ENCODE results near the gene DNM3.
A peak's percentile ranks its signal among the peaks of the same experiment; 100 is the strongest.
"Not testable (repeated sequence)": the region's sequence is repeated elsewhere in the genome, so short reads cannot be mapped to it uniquely, and the experiment has no call there.

DNM3 gene
- long read RNA-seq, donor 1, partial matches to known transcripts = 18 of 26 reads
- long read RNA-seq, donor 1, other reads (novel, unspliced or antisense) = 8 of 26 reads
- long read RNA-seq, donor 2, partial matches to known transcripts = 0 of 10 reads
- long read RNA-seq, donor 2, other reads (novel, unspliced or antisense) = 10 of 10 reads
- long read RNA-seq, donor 3, partial matches to known transcripts = 0 of 1 reads
- long read RNA-seq, donor 3, other reads (novel, unspliced or antisense) = 0 of 1 reads
- long read RNA-seq, donor 4, full-length matches to known transcripts = 1 of 25 reads
- long read RNA-seq, donor 4, partial matches to known transcripts = 6 of 25 reads
- long read RNA-seq, donor 4, other reads (novel, unspliced or antisense) = 18 of 25 reads
- long read RNA-seq, donor 5, partial matches to known transcripts = 0 of 2 reads
- long read RNA-seq, donor 5, other reads (novel, unspliced or antisense) = 0 of 2 reads
- long read RNA-seq, donor 6 = 0 reads
- long read RNA-seq, donor 7, partial matches to known transcripts = 0 of 44 reads
- long read RNA-seq, donor 7, other reads (novel, unspliced or antisense) = 44 of 44 reads
- long read RNA-seq, donor 8, partial matches to known transcripts = 23 of 28 reads
- long read RNA-seq, donor 8, other reads (novel, unspliced or antisense) = 5 of 28 reads

DNA sequence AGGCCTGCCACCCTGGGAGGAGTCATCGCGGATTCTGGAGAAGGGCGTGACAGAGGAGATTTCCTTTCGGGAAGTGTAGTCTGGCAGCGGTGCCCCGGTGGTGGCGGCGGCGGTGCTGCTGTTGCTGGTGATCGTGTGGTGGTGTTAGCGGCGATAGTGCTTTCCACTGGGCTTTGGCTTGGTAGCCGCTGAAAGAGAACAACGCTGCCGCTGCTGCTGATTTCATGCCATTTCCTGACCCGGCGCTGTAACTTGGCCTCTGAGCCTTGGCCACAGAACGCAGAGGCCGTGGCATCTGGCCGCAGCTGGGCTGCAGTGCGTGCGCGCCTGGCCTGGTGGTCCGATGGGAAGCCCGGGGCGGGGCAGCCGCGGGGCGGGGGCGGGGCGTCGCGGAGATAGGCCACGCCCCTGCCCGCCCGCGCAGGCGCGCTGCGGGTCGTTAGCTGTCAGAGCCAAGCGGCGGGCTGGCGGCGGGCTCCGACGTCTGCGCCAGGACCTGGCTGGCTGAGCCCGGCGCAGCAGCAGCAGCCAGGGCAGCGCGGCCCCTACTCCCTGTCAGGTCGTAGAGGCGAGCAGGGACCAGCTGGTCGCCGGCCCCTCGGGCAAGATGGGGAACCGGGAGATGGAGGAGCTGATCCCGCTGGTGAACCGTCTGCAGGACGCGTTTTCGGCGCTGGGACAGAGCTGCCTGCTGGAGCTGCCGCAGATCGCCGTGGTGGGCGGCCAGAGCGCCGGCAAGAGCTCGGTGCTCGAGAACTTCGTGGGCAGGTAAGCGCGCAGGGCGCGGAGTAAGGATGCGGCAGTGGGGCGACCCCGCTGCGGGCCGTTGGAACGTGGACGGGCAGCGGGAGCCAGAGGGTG, at the start of gene DNM3:
Gene DNM3, plus strand, starts transcription at position 449 of the 861 bp plus-strand sequence. Its CDS starts 159 bp downstream, at position 608.
- DNase-seq = peak; percentile 87

- no peak for DNase-seq
These were observed 48.5 kb upstream of the DNM3 start for GRCh38 chr1:171792656-171793369.

DNA sequence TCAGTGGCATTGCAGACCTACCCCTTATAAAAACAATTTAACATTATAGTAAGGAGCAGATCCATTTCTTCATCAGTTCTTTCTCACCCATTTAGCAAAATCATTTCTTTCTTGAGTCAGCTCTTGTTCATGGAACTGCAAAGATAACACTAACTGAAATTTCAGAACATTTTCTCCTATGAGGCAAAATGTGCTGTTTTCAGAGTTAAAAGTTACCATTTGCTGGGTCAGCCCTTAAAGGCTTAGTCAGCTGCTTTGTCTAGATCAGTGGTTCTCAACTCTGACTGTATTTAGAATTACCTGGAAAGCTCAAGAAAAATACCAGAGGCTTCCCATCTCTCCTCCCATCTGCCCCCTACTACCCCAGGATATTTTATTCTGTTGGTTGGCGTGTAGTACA, 47.7 kb upstream of the DNM3 start:
- no peak for DNase-seq

- DNase-seq = no peak
These were observed 47.2 kb upstream of the DNM3 start for GRCh38 chr1:171794085-171794484.

- no peak for DNase-seq
These were observed 44.7 kb upstream of the DNM3 start for GRCh38 chr1:171796592-171796991.

- no peak for DNase-seq
These were observed 43.0 kb upstream of the DNM3 start for GRCh38 chr1:171798311-171798710.

- DNase-seq = no peak
These were observed 42.5 kb upstream of the DNM3 start for GRCh38 chr1:171798765-171799164.

DNA sequence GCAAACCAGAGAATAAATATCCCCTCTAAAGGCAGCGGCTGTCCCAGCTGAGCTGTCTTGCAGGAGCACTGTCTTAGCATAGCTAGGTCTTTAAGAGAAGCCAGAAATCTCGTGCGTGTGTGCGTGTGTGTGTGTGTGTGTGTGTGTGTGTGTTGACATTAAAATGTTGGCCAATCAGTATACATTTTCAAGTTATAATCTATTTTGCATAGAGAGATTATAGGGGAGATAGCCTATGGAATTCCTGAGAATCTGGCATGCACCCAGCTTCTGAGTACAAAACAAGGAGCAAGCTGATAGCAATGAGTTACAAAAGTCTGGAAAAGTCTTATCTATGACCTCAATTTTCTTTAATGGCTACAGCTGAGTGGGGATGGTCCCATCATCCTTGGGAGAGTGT, 42.1 kb upstream of the DNM3 start:
- DNase-seq = peak; percentile 12

DNA sequence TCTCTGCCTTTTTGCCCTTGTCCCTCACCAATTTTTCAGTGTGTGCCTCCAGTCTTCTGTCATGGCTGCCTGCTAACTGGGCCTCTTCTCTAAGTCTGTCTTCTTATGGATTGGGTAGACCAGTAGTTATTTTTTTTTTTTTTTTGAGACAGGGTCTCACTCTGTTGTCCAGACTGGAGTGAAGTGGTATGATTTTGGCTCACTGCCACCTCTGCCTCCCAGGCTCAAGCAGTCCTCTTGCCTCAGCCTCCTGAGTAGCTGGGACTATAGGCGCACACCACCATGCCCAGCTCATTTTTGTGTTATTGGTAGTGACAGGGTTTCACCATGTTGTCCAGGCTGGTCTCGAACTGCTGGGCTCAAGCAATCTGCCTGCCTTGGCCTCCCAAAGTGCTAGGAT, 41.6 kb upstream of the DNM3 start:
- DNase-seq = not testable (repeated sequence)

- no peak for DNase-seq
These were observed 41.0 kb upstream of the DNM3 start for GRCh38 chr1:171800342-171800741.

DNA sequence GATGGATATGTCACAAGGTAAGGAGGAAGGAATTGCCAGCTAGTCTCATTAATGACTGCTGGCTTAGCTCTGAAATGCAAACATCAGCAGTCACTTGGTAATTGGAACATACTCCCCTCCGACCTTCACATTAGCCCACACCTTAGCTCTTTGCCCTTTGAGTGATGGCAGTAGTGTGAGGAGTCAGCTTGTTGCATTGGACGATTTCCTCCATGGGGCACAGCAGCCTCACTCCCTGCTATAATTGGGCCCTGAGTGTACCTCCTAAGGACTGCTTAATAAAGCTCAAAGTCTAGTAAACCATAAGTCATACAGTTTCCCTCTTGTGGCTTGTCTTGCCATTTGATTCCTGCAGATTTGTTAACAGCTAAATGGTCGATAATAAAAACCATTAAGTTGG, 40.4 kb upstream of the DNM3 start:
- DNase-seq = no peak

DNA sequence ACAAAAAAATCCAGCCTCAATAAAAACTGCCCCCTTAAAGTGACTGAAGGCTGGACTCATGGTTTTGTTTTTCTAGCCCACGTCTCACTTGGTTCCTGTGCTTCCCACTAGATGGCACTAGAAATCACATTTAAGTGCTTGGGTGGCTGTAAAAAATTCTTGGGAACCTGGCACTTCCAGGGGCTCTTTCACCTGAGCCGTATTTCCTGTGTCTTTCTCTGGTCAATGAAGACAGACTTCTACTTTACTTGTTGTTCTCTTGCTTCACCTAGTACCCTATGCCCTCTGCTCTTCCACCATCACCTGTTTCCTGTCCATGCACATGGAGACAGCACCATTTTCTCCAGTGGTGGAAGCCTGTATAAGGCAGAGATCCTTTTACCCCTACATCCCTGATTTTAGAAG, 39.8 kb upstream of the DNM3 start:
- peak; percentile 47 for DNase-seq

DNA sequence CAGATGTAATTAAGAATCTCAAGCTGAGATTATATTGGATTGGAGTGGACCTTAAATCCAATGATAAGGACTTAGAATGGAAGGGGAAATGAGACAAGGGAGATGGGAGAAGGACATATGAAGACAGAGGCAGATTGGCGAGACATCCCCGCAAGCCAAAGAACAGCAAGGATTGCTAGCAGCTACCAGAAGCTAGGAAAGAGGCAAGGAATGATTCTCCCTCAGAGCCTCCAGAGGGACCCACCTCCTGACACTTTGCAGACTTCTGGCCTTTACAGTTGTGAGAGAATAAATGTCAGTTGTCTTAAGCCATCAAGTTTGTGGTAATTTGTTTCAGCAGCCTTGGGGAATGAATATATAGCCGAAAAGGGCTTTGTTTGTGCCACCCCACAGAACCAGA, 39.1 kb upstream of the DNM3 start:
- DNase-seq = no peak

- DNase-seq = no peak
These were observed 38.3 kb upstream of the DNM3 start for GRCh38 chr1:171803045-171803444.

- DNase-seq = no peak
These were observed 37.8 kb upstream of the DNM3 start for GRCh38 chr1:171803461-171804022.

DNA sequence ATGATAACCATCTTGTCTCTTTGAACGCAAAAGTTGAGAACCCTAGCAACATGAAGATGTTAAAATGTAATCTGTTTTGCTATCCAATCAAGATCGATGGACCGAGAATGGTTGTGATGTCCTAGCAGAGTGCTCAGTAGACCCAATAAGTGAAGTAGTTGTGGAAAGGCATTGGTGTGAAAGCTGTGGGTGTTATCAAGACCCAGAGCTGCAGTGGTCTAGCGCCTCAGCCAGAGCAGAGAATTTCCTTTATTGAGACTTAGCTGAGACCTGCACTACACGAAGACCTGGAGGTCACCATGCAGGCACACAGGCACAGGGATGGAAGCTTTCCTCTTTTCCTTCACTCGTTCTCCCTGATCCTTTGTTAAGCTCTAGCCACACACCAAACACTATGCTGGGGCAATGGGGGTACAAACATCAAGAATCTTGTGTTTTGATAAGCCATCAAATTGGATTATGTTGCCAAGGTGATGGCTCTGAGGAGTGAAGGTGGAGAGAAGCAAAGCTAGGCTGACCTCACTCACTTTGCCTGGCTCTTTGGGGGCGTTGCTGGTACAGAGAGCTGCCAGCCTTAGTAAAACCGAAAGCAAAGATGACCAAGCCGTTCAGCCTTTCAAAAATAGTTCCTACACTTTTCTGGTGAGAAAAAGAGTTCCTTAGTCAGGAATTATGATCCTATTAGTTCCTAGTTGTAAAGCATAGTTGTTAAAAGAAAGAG, 35.7 kb upstream of the DNM3 start:
- DNase-seq = no peak

DNA sequence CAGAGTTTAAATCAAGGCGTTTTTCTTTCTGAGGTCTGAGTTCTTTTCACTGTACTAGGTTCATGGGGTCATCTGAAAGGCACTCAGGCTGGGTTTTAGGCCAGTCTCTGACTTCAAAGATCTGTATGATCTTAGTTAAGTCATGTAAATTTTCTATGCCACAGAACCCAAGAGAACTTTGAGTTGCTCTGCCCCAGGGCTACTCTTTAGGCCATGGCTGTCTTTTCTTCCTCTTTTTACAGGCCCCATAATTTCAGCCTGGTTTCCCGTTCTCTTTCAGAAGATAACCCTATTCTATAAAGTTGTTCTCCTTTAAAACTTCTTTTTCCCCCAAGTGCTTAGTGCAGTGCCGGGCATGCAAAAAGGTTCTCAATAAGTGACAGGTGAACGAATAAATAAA, 33.7 kb upstream of the DNM3 start:
- no peak for DNase-seq

GRCh38 chr1:171809834-171810233, 31.5 kb upstream of the DNM3 start:
- no peak for DNase-seq

DNA sequence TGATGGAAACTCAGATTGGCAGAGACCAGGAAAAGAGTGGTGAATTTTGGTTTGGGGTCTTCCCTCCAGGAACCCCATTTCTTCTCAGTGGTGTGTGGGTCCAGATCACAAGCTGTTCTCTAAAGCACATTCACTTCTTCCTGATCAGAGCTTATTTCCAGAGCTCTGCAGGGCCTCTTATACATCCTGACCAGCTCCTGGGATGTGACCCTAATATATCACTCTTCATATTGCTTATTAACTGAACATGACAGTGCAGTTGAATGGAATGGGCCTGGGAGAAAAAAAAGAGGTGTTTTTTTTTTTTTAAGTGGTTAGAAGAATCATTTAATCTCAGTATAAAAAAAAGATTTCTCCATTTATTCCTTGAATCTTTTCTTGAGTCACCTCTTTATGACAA, 29.6 kb upstream of the DNM3 start:
- DNase-seq = no peak

DNA sequence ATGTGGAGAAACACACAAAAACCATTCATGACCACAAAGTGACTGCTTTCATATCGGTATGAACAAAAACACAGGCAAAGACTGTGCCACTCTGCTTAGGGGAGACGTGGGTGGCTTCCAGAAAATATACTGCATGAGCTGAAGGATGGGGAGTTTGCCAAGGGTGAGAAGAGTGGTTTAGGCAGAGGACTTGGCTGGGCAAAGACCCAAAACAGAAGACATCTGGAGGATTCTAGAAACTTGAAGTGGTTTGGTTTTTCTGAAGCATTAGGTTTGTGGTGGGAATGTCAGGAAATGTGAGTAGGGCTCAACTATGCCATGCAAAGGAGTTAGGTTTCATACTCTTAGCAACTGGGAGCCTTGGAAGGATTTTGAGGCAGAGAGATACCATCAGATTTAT, 26.6 kb upstream of the DNM3 start:
- DNase-seq = no peak

DNA sequence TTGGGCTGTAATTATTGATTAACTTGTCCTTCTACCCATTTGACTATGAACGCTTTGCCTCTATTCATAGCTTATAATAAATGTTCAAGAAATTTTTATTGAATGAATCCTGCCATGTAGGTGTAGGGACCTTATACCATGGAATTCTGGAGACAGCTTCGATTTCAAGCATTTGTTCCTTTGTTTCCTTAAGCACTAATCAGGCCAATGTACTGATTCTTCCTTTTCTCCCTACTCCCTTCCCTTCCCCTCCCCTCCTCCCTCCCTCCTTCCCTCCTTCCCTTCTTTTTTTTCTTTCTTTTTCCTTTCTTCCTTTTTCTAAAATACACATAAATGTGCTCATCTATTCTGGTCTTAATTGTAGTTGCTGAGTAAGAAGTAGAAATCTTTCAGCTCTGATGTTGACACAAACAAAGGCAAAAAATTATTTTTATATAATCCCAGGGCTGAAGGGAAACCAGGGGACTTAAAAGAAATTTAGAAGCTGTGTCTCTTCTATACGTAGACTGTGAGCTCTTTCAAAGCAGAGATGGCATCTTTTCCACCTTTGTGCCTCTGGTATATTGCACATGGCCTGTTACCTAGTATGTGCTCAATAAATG, 24.9 kb upstream of the DNM3 start:
- DNase-seq = no peak

Data from right kidney (tissue), 9 donors.